ENCODE data around the gene LRRC8E.

DNA sequence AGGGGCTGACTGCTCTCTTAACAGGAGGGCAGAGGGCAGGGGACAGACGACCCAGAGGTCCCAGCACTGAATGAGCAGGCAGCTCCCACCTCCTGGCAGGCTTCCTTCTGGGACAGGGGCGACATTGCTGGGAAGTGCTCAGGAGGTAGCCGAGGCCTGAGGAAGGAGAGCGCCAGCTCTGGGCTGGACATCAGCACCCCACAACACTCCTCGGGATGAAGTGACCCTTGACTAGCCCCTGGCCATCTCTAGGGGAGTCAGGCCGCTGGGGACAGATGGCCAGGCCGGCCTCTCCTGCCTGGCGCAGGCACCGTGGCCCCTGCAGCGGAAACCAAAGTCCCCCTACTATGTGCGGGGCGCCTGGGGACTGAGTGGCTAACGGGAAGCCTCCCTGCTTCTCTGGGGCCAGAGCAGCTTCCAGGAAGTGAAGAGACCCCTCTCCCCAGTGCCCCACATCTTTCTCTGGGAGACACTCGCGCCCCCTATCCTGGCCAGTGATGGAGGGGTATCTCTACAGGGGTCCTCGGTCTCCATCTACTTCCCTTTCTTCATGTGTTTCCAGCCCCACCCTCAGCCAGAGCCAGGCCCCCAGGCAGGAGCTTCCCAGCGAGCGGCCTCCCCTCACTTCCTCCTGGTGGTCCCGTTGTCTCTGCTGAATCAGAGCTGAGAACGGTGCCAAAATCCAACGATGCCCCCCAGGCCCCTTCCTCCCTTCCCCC is 24.2 kb upstream of the LRRC8E start:
- TF ChIP-seq, protein P1, sequence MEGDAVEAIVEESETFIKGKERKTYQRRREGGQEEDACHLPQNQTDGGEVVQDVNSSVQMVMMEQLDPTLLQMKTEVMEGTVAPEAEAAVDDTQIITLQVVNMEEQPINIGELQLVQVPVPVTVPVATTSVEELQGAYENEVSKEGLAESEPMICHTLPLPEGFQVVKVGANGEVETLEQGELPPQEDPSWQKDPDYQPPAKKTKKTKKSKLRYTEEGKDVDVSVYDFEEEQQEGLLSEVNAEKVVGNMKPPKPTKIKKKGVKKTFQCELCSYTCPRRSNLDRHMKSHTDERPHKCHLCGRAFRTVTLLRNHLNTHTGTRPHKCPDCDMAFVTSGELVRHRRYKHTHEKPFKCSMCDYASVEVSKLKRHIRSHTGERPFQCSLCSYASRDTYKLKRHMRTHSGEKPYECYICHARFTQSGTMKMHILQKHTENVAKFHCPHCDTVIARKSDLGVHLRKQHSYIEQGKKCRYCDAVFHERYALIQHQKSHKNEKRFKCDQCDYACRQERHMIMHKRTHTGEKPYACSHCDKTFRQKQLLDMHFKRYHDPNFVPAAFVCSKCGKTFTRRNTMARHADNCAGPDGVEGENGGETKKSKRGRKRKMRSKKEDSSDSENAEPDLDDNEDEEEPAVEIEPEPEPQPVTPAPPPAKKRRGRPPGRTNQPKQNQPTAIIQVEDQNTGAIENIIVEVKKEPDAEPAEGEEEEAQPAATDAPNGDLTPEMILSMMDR (IDR thresholded peaks at IDR 0.05) = no peak
- TF ChIP-seq MXD4 (CRISPR knock-in tag; IDR thresholded peaks at IDR 0.05; ENCODE audit: borderline replicate concordance) (no peak), ZNF138 (CRISPR knock-in tag; conservative IDR thresholded peaks at IDR 0.05) (no peak), IRF2 (CRISPR knock-in tag; IDR thresholded peaks at IDR 0.05; ENCODE audit: borderline replicate concordance, low read depth) (no peak), CREM (CRISPR knock-in tag; IDR thresholded peaks at IDR 0.05) (no peak), ELF4 (CRISPR knock-in tag; IDR thresholded peaks at IDR 0.05; ENCODE audit: low read depth) (no peak), GABPB1 (CRISPR knock-in tag; IDR thresholded peaks at IDR 0.05) (no peak)
- TF ChIP-seq, protein P2, sequence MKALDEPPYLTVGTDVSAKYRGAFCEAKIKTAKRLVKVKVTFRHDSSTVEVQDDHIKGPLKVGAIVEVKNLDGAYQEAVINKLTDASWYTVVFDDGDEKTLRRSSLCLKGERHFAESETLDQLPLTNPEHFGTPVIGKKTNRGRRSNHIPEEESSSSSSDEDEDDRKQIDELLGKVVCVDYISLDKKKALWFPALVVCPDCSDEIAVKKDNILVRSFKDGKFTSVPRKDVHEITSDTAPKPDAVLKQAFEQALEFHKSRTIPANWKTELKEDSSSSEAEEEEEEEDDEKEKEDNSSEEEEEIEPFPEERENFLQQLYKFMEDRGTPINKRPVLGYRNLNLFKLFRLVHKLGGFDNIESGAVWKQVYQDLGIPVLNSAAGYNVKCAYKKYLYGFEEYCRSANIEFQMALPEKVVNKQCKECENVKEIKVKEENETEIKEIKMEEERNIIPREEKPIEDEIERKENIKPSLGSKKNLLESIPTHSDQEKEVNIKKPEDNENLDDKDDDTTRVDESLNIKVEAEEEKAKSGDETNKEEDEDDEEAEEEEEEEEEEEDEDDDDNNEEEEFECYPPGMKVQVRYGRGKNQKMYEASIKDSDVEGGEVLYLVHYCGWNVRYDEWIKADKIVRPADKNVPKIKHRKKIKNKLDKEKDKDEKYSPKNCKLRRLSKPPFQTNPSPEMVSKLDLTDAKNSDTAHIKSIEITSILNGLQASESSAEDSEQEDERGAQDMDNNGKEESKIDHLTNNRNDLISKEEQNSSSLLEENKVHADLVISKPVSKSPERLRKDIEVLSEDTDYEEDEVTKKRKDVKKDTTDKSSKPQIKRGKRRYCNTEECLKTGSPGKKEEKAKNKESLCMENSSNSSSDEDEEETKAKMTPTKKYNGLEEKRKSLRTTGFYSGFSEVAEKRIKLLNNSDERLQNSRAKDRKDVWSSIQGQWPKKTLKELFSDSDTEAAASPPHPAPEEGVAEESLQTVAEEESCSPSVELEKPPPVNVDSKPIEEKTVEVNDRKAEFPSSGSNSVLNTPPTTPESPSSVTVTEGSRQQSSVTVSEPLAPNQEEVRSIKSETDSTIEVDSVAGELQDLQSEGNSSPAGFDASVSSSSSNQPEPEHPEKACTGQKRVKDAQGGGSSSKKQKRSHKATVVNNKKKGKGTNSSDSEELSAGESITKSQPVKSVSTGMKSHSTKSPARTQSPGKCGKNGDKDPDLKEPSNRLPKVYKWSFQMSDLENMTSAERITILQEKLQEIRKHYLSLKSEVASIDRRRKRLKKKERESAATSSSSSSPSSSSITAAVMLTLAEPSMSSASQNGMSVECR (CRISPR knock-in tag; IDR thresholded peaks at IDR 0.05; ENCODE audit: borderline replicate concordance) = no peak
- TF ChIP-seq, protein P3, sequence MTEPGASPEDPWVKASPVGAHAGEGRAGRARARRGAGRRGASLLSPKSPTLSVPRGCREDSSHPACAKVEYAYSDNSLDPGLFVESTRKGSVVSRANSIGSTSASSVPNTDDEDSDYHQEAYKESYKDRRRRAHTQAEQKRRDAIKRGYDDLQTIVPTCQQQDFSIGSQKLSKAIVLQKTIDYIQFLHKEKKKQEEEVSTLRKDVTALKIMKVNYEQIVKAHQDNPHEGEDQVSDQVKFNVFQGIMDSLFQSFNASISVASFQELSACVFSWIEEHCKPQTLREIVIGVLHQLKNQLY (CRISPR knock-in tag; IDR thresholded peaks at IDR 0.05) = no peak
- TF ChIP-seq, protein P4, sequence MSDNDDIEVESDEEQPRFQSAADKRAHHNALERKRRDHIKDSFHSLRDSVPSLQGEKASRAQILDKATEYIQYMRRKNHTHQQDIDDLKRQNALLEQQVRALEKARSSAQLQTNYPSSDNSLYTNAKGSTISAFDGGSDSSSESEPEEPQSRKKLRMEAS (CRISPR knock-in tag; IDR thresholded peaks at IDR 0.05) = no peak

Measured in WTC11 (cell line).